Measurements from ENCODE around the gene CLEC4G.

The CLEC4G gene

DNA sequence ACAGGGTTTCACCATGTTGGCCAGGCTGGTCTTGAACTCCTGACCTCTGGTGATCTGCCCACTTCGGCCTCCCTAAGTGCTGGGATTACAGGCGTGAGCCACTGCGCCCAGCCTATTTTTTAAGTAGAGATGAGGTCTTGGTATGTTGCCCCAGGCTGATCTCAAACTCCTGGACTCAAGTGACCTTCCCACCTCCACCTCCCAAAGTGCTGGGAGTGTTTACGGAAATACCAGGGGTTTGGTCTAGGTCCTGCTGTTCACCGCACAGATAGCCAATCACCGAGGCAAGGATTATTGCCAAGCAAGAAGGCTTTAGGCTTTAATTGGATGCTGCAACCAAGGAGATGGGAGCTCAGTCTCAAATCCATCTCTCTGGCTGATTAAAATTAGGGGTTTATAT is 11.6 kb downstream of the CLEC4G start:
- Histone ChIP-seq H3K4me3 (ENCODE audit: low read depth, low read length) (no peak overlapping the region), H3K36me3 (no peaks in the 10 kb centered on the region), H3K27me3 (ENCODE audit: insufficient read depth, low read depth, severe bottlenecking) (no peaks in the 10 kb centered on the region), H3K27ac (peak overlapping the region; percentile 56), H3K9me3 (ENCODE audit: severe bottlenecking) (no peaks in the 10 kb centered on the region)
- TF ChIP-seq, protein P1, sequence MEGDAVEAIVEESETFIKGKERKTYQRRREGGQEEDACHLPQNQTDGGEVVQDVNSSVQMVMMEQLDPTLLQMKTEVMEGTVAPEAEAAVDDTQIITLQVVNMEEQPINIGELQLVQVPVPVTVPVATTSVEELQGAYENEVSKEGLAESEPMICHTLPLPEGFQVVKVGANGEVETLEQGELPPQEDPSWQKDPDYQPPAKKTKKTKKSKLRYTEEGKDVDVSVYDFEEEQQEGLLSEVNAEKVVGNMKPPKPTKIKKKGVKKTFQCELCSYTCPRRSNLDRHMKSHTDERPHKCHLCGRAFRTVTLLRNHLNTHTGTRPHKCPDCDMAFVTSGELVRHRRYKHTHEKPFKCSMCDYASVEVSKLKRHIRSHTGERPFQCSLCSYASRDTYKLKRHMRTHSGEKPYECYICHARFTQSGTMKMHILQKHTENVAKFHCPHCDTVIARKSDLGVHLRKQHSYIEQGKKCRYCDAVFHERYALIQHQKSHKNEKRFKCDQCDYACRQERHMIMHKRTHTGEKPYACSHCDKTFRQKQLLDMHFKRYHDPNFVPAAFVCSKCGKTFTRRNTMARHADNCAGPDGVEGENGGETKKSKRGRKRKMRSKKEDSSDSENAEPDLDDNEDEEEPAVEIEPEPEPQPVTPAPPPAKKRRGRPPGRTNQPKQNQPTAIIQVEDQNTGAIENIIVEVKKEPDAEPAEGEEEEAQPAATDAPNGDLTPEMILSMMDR (IDR thresholded peaks at IDR 0.05; ENCODE audit: low read depth, low read length) = no peak
- DNase-seq = peak; percentile 86

DNA sequence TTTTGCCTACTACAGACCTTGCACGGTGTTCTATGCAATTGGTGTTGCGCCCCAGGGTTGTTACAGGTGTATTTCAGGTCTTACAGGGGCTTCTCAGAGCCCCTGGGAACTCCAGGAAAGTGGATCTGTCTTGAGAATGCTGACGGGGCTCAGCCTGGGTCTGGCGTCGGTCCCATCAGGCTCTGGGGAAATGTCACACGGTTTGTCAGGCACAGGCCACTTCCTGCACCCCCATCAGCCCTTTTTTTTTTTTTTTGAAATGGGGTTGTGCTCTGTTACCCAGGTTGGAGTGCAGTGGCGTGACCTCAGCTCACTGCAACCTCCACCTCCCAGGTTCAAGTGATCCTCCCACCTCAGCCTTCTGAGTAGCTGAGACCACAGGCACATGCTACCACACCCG is 13.2 kb downstream of the CLEC4G start:
- no peak for DNase-seq

DNA sequence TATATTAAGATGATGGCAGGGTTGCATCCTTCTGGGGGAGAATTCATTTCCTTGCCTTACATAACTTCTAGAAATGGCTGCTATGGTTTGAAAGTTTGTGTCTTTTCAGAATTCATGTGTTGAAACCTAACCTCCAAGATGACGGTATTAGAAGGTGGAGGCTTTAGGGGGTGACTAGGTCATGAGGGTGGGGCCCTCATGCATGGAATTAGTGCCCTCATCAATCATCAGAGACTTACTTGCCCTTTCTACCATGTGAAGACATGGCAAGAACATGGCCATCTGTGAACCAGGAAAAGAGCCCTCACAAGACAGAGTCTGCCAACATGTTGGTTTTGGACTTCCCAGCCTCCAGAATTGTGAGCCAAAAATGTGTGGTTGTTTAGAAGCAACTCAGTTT is 15.1 kb downstream of the CLEC4G start:
- TF ChIP-seq, protein P1 (IDR thresholded peaks at IDR 0.05; ENCODE audit: low read depth, low read length) = no peak
- Histone ChIP-seq H3K4me3 (ENCODE audit: low read depth, low read length) (no peak overlapping the region), H3K36me3 (no peaks in the 10 kb centered on the region), H3K27ac (no peak overlapping the region), H3K27me3 (ENCODE audit: insufficient read depth, low read depth, severe bottlenecking) (no peaks in the 10 kb centered on the region), H3K9me3 (ENCODE audit: severe bottlenecking) (no peaks in the 10 kb centered on the region)
- DNase-seq = no peak

More for the DNA sequence above, 13.2 kb downstream of the CLEC4G start:
- Histone ChIP-seq H3K4me3 (ENCODE audit: low read depth, low read length) (no peak overlapping the region), H3K9me3 (ENCODE audit: severe bottlenecking) (no peaks in the 10 kb centered on the region), H3K27me3 (ENCODE audit: insufficient read depth, low read depth, severe bottlenecking) (no peaks in the 10 kb centered on the region), H3K36me3 (no peaks in the 10 kb centered on the region), H3K27ac (no peak overlapping the region)
- TF ChIP-seq, protein P1 (IDR thresholded peaks at IDR 0.05; ENCODE audit: low read depth, low read length) = no peak

DNA sequence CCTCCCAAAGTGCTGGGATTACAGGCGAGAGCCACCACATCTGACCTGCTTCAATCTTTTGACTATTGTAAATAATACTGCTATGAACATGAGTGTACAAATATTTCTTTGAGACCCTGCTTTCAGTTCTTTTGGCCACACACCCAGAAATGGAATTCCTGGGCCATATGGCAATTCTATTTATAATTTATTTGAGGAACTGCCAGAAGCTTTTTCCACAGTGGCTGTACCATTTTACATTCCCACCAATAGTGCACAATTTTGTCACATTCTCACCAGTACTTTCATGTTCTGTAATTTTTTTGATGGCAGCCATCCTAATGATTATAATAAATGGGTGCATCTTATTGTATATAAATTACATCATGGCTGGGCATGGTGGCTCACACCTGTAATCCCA is 16.2 kb downstream of the CLEC4G start:
- H3K36me3 ChIP-seq = no peaks in the 10 kb centered on the region
- TF ChIP-seq, protein P1 (IDR thresholded peaks at IDR 0.05; ENCODE audit: low read depth, low read length) = no peak
- no peaks in the 10 kb centered on the region for H3K9me3 ChIP-seq (ENCODE audit: severe bottlenecking)
- no peak overlapping the region for H3K4me3 ChIP-seq (ENCODE audit: low read depth, low read length)
- DNase-seq = no peak
- no peaks in the 10 kb centered on the region for H3K27me3 ChIP-seq (ENCODE audit: insufficient read depth, low read depth, severe bottlenecking)
- H3K27ac ChIP-seq = no peak overlapping the region

DNA sequence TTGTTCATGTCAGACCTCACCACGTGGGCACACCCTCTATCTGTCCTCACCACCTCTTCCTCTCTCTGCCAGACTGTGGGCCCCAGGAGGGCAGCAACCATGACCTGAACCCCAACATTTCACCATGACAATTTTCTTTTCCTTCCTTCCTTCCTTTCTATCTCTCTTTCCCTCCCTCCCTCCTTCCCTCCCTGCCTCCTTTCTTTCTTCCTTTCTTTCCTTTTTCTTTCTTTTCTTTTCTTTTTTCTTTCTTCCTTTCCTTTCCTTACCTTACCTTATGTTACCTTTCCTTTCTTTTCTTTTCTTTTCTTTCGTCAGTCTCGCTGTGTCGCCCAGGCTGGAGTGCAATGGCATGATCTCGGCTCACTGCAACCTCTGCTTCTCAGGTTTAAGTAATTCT is 21.3 kb downstream of the CLEC4G start:
- TF ChIP-seq, protein P1 (IDR thresholded peaks at IDR 0.05; ENCODE audit: low read depth, low read length) = no peak
- no peaks in the 10 kb centered on the region for H3K36me3 ChIP-seq
- no peak overlapping the region for H3K4me3 ChIP-seq (ENCODE audit: low read depth, low read length)
- no peaks in the 10 kb centered on the region for H3K27me3 ChIP-seq (ENCODE audit: insufficient read depth, low read depth, severe bottlenecking)
- no peaks in the 10 kb centered on the region for H3K9me3 ChIP-seq (ENCODE audit: severe bottlenecking)
- H3K27ac ChIP-seq = no peak overlapping the region
- no peak for DNase-seq

DNA sequence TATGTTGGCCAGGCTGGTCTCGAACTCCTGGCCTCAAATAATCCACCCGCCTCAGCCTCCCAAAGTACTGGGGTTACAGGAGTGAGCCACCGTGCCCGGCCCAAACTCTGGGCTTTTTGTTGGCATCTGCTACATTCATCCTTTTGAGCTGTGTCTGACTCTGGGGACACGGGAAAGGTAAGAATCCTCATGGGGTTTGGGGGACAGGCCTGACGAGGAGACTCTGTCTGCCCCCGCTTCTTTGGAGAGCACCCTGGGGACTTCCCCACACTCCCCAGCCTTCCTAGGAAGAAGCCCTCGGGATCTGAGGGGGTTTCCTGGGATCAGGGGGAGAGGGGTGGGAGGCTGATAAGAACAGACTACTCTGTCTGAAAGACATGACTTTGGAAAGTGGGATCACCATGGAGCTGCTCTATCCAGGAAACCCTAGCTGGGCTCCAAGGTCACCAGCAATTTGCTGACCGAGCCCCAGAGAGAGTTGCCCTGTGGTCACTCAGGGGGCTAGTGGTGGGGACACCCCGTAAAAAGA is 21.9 kb downstream of the CLEC4G start:
- Histone ChIP-seq H3K4me3 (ENCODE audit: low read depth, low read length) (no peak overlapping the region), H3K27me3 (ENCODE audit: insufficient read depth, low read depth, severe bottlenecking) (no peaks in the 10 kb centered on the region), H3K36me3 (no peaks in the 10 kb centered on the region), H3K27ac (no peak overlapping the region), H3K9me3 (ENCODE audit: severe bottlenecking) (no peaks in the 10 kb centered on the region)
- no peak for DNase-seq
- TF ChIP-seq, protein P1 (IDR thresholded peaks at IDR 0.05; ENCODE audit: low read depth, low read length) = no peak

Measured in WERI-Rb-1 (cell line).